Parathyroid adenoma (tissue), 2 donors: ENCODE measurements around the gene LCN10.

Source experiments
- H2AFZ ChIP-seq: fragments of 300-600 bp; sonication (generic); one replicate; pipeline ENCODE4 v1.7.0; 2017; ENCODE audit warnings: antibody characterized with exemption, mild to moderate bottlenecking
- H3K27ac ChIP-seq: fragments of 300-600 bp; sonication (generic); one replicate; pipeline ENCODE4 v1.7.0; 2017
- H3K27me3 ChIP-seq: fragments of 300-600 bp; sonication (generic); one replicate; pipeline ENCODE4 v1.7.0; 2017; ENCODE audit warnings: low read length; ENCODE audit not compliant: control insufficient read depth, insufficient read depth
- H3K36me3 ChIP-seq: fragments of 300-600 bp; sonication (generic); one replicate; pipeline ENCODE4 v1.7.0; 2017; ENCODE audit warnings: low read length; ENCODE audit not compliant: control insufficient read depth, insufficient read depth
- H3K4me1 ChIP-seq: fragments of 300-600 bp; sonication (generic); one replicate; pipeline ENCODE4 v1.7.0; 2017; ENCODE audit warnings: control low read depth
- H3K4me2 ChIP-seq: fragments of 300-600 bp; sonication (generic); one replicate; pipeline ENCODE4 v1.7.0; 2017; ENCODE audit warnings: low read length
- H3K4me3 ChIP-seq: fragments of 300-600 bp; sonication (generic); one replicate; pipeline ENCODE4 v1.7.0; 2017; ENCODE audit warnings: low read depth, low read length
- H3K79me2 ChIP-seq: fragments of 300-600 bp; sonication (generic); one replicate; pipeline ENCODE4 v1.7.0; 2017; ENCODE audit warnings: control low read depth
- H3K9ac ChIP-seq: fragments of 300-600 bp; sonication (generic); one replicate; pipeline ENCODE4 v1.7.0; 2017; ENCODE audit warnings: mild to moderate bottlenecking
- H3K9me3 ChIP-seq: fragments of 300-600 bp; sonication (generic); one replicate; pipeline ENCODE4 v1.7.0; 2017; ENCODE audit warnings: low read length; ENCODE audit not compliant: control insufficient read depth
- TF ChIP-seq, protein P1 (sequence below): fragments of 300-600 bp; sonication (generic); IDR thresholded peaks from one replicate; pipeline ENCODE4 v1.7.0; 2017; ENCODE audit warnings: antibody characterized with exemption, mild to moderate bottlenecking
- donor health status: primary hyperparathyroidism.

LCN10 gene

DNA sequence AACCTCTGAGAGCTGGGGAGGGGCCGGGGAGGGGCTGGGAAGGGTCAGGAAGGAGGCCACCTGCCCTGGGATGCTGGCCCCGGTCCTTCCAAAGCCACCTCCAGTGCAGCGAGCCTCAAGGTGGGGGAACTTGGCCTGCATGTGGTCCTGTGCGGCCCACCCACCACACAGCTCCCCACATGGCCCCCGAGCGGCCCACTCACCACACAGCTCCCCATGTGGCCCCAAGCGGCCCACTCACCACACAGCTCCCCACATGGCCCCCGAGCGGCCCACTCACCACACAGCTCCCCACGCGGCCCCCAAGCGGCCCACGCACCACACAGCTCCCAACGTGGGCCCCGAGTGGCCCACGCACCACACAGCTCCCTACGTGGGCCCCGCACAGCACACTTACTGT, 2.0 kb upstream of the LCN10 start:
- Histone ChIP-seq H3K79me2 (no peaks in the 10 kb centered on the region), H3K4me1 (no peaks in the 10 kb centered on the region), H3K27me3 (no peaks in the 10 kb centered on the region), H3K36me3 (no peaks in the 10 kb centered on the region), H2AFZ (no peak overlapping the region), H3K9me3 (no peaks in the 10 kb centered on the region), H3K4me3 (no peak overlapping the region), H3K9ac (no peak overlapping the region), H3K4me2 (no peak overlapping the region), H3K27ac (no peak overlapping the region)
- TF ChIP-seq, protein P1, sequence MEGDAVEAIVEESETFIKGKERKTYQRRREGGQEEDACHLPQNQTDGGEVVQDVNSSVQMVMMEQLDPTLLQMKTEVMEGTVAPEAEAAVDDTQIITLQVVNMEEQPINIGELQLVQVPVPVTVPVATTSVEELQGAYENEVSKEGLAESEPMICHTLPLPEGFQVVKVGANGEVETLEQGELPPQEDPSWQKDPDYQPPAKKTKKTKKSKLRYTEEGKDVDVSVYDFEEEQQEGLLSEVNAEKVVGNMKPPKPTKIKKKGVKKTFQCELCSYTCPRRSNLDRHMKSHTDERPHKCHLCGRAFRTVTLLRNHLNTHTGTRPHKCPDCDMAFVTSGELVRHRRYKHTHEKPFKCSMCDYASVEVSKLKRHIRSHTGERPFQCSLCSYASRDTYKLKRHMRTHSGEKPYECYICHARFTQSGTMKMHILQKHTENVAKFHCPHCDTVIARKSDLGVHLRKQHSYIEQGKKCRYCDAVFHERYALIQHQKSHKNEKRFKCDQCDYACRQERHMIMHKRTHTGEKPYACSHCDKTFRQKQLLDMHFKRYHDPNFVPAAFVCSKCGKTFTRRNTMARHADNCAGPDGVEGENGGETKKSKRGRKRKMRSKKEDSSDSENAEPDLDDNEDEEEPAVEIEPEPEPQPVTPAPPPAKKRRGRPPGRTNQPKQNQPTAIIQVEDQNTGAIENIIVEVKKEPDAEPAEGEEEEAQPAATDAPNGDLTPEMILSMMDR: no peak

DNA sequence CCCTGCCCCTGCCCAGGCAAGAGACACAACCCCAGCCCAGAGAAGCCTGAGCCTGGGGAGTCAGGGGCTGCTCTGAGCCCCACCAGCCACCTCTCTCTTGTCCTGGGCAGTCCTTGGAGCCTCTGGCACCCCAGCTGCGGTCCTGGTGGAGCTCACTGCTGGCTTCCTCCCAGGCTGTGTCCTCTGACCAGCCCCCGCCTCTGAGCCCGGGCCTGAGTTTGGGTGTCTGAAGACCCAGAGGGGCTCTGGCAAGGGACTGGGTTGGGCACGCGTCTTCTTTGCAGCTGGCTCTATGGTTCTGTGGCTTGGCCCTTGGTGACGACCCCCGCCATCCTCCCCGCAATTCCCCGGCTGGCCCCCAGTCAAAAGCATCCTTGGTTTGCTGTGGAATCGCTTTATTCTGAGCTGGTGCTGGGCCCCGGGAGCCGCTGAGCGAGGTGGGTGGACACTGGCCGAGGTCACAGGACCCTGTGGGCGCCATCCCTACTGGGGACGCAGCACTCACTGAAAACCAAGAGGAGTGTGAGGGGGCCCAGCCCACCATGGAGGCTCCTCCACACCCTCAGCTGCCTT, 985 bp upstream of the LCN10 start:
- Histone ChIP-seq H3K4me1 (no peaks in the 10 kb centered on the region), H3K27ac (no peak overlapping the region), H3K4me3 (no peak overlapping the region), H2AFZ (no peak overlapping the region), H3K79me2 (no peaks in the 10 kb centered on the region), H3K9me3 (no peaks in the 10 kb centered on the region), H3K9ac (no peak overlapping the region), H3K36me3 (no peaks in the 10 kb centered on the region), H3K4me2 (no peak overlapping the region), H3K27me3 (no peaks in the 10 kb centered on the region)
- TF ChIP-seq, protein P1: no peak

DNA sequence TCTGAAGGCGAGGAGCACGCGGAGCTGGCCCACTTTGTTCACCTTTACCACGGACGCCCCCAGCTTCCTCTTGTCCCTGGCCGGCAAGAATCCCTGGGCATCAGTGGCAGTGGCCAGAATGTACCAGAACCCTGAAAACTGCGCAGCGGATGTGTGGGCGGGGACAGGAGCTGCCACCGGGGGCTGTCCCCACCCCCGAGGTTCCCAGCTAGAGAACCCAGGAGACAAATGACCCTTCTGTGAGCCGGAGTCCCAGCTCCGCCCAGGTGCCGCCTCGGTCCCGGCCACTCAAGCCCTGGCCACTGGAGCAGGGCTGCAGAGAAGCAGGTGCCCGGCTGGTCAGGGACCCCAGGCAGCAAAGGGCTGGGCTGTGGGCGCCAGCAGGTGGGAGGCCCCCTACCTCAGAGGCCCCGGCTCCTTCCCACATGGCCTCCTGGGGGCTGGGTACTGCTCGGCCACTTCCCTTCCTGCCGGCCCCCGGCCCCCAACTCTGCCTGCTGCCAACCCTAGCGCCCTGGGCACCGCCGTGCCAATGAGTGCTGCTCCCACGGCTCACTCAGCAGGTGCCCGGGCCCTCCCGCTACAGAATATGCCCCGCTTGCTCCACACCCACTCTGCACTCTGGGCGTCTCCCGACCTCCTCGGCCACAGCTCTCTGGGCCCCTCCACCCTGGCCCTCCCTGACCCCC, 713 bp downstream of the LCN10 start:
- no peaks in the 10 kb centered on the region for H3K4me1 ChIP-seq
- no peaks in the 10 kb centered on the region for H3K79me2 ChIP-seq
- H3K4me3 ChIP-seq: no peak overlapping the region
- no peak overlapping the region for H3K4me2 ChIP-seq
- H3K9me3 ChIP-seq: no peaks in the 10 kb centered on the region
- no peaks in the 10 kb centered on the region for H3K27me3 ChIP-seq
- H3K9ac ChIP-seq: no peak overlapping the region
- TF ChIP-seq, protein P1: no peak
- H3K27ac ChIP-seq: no peak overlapping the region
- H2AFZ ChIP-seq: no peak overlapping the region
- H3K36me3 ChIP-seq: no peaks in the 10 kb centered on the region

DNA sequence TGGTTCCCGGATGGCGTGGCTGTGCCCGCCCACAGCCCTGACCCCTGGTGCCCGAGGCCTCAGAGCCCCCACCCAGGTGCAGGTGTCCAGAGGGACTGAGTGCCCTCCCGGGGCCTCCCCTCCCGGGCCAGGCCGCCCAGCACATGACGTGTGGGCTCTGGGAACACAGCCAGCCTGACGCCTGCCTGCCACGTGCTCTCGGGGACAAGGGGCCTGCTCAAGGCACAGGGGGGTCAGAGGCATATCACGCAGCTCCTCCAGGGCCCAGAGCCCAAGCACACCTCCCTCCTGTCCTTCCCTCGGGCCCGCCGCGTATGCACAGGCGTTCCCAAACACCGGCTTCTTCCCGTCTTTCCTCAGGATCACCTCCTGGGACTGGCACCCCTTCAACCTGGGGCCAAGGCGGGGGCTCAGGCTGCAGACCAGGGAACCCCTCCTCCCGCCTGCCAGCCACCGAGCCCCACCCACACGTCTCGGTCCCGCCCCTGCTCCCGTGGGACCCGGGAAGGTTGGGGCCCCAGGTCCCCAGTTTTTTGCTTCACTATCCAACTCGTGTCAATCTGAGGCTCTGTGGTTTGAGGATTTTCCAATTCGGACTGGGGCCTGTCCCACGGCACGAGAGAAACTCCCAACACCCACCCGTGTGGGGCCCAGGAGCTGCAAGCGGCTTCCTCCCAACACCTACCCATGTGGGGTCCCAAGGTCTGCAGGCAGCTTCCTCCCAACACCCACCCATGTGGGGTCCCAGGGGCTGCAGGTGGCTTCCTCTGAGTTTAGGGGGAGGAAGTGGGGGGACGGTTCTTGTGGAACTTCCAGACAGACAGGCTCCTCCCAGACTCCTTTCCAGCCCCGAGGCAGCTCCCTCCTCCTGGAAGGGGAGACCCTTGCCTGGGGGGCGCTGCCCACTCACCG, 1.5 kb downstream of the LCN10 start:
- H3K4me3 ChIP-seq: no peak overlapping the region
- no peak overlapping the region for H3K27ac ChIP-seq
- H3K9me3 ChIP-seq: no peaks in the 10 kb centered on the region

More for the DNA sequence above, 1.5 kb downstream of the LCN10 start:
- TF ChIP-seq, protein P1: no peak
- Histone ChIP-seq H2AFZ (no peak overlapping the region), H3K79me2 (no peaks in the 10 kb centered on the region), H3K9ac (no peak overlapping the region), H3K4me2 (no peak overlapping the region), H3K27me3 (no peaks in the 10 kb centered on the region), H3K36me3 (no peaks in the 10 kb centered on the region), H3K4me1 (no peaks in the 10 kb centered on the region)
